Omental fat pad (tissue), 4 donors: ENCODE results near the gene NOP53. TPM values are rescaled to one million over a fixed set of nuclear protein-coding genes. Genes with fewer than 3 reads are reported as not detected.
"Not testable (repeated sequence)": the region's sequence is repeated elsewhere in the genome, so short reads cannot be mapped to it uniquely, and the experiment has no call there.

Source experiments
- ATAC-seq: fragments of 150-250 bp; one replicate; pipeline ENCODE4 v1.9.1; 2016; ENCODE audit warnings: mild to moderate bottlenecking, moderate library complexity; ENCODE audit not compliant: low FRiP score
- DNase-seq: peaks from one replicate; pipeline ENCODE4 v3.0.0-alpha.2; 2019; ENCODE audit warnings: low spot score
- CTCF ChIP-seq, 3 donors: fragments of 450-650 bp; IDR thresholded peaks; one replicate each; pipeline ENCODE4 v1.5.1; 2016 to 2017; ENCODE audit warnings: antibody characterized with exemption in 3 of 3, mild to moderate bottlenecking in 3 of 3, moderate library complexity in 2 of 3
- total RNA-seq, 4 donors: library from RNA; depleted of rRNA; stranded (reverse); fragments of >200 nt; gene quantifications; one replicate each; pipeline ENCODE4 v1.1.0, GENCODE V29; 2016

The NOP53 gene
- total RNA-seq, 4 donors from 2014 or later = 212 to 267 (median 232) TPM

GRCh38 chr19:47769534-47769933 lies 24.2 kb downstream of the NOP53 start:
- ATAC-seq = no peak
- TF ChIP-seq CTCF (IDR thresholded peaks at IDR 0.05) = no peak
- no peak for DNase-seq

GRCh38 chr19:47771291-47771690 lies 25.9 kb downstream of the NOP53 start:
- ATAC-seq = not testable (repeated sequence)

GRCh38 chr19:47776568-47776967 lies 31.2 kb downstream of the NOP53 start:
- TF ChIP-seq CTCF (IDR thresholded peaks at IDR 0.05) = no peak
- DNase-seq (no peak), ATAC-seq (no peak)

More at GRCh38 chr19:47771291-47771690, 25.9 kb downstream of the NOP53 start:
- DNase-seq = not testable (repeated sequence)

GRCh38 chr19:47777245-47778048 lies 32.1 kb downstream of the NOP53 start:
- not testable (repeated sequence) for DNase-seq, ATAC-seq

- ATAC-seq = peak; percentile 85
- no peak for TF ChIP-seq CTCF (IDR thresholded peaks at IDR 0.05)
- DNase-seq = no peak
These were observed 33.0 kb downstream of the NOP53 start, which contains the start of gene SELENOW for GRCh38 chr19:47778049-47778953. SELENOW (plus strand) TSS chr19:47778703; CDS start chr19:47778786, 83 bp downstream.

- no peak for TF ChIP-seq CTCF (IDR thresholded peaks at IDR 0.05)
- DNase-seq (no peak), ATAC-seq (peak; percentile 9)
These were observed 33.6 kb downstream of the NOP53 start for GRCh38 chr19:47778954-47779351.

- TF ChIP-seq CTCF (IDR thresholded peaks at IDR 0.05) = no peak
- DNase-seq = no peak
- ATAC-seq = no peak
These were observed 34.3 kb downstream of the NOP53 start for GRCh38 chr19:47779524-47780214.
